AG04450 (cell line): ENCODE measurements around the gene IRF2. TPM values are rescaled to one million over a fixed set of nuclear protein-coding genes. Genes with fewer than 3 reads are reported as not detected.

Experiments
- CTCF ChIA-PET: fragments of 300-600, 350-600 bp; formaldehyde crosslinking; extraction: SDS; loops from one replicate; lab custom pipeline; 2022; ENCODE audit warnings: antibody characterized with exemption, inconsistent platforms; lab: Charles Lee
- POLR2A ChIA-PET: fragments of 350-600 bp; formaldehyde crosslinking; extraction: SDS; loops from one replicate; lab custom pipeline; 2021; ENCODE audit warnings: antibody characterized with exemption, inconsistent platforms; lab: Yijun Ruan, JAX
- DNase-seq: peaks from one replicate; pipeline ENCODE4 v3.0.0-alpha.2; 2011; ENCODE audit warnings: low read depth, low spot score
- H3K27ac ChIP-seq: one replicate; pipeline ENCODE4 v1.5.1; 2012; ENCODE audit warnings: low read depth, low read length, control low read depth
- H3K27me3 ChIP-seq: one replicate; pipeline ENCODE4 v1.6.0; 2012; ENCODE audit warnings: low read length; ENCODE audit not compliant: control insufficient read depth, insufficient read depth
- H3K4me3 ChIP-seq: 2 replicates; pipeline ENCODE4 v1.5.1; 2011; ENCODE audit warnings: mild to moderate bottlenecking, low read depth, low read length, control low read depth
- H3K9me3 ChIP-seq: 2 replicates; pipeline ENCODE4 v1.5.1; 2012; ENCODE audit warnings: low read length; ENCODE audit not compliant: control insufficient read depth, insufficient read depth
- polyA plus RNA-seq: library from polyadenylated mRNA; depleted of rRNA; stranded (reverse); fragments of >200 nt; gene quantifications from 2 replicates; pipeline ENCODE4 v1.2.3, GENCODE V29; 2011
- TF ChIP-seq, protein P1 (sequence below): IDR thresholded peaks from 2 replicates; pipeline ENCODE4 v1.5.1; 2011; ENCODE audit warnings: low read depth, low read length, control low read depth, inconsistent platforms

Gene IRF2
- polyA plus RNA-seq, 1 experiment: 39.2 TPM

DNA sequence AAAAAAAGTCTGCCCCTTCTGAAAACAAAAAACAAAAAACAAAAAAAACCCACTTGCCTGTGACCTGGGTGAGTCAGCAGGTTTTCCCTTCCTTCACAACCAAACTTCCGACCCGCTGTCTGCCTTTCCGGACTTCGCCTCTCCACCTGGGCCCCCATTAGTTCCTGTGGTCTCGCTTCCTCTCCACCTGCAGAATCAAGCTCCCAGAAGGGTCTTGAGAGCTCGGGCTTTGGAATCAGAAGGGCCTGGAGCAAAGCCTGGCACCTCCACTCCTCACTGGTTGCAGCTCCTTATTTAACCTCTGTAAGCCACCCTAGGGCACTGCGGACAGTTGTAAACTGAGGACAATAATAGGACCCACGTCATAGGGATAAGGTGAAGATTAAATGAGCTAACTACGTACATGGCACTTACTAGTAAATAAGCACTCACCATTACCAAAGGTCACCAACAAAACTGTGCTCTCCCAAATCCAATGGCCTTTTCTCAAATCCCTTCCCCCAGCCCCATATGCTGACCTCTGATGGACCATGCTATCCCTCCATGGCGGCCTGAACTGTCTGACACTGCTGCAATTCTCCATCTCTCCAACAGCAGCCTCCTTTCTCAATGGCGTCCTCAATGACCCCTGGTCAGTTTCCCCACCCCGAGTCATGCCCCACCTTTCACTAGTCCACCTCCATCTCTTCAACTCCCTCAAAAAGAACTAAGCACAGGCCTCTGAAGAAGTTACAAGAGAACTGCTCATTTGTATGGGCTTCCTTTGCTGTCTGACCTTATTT, 64.2 kb downstream of the IRF2 start:
- no peaks in the 10 kb centered on the region; the same call in 1 of the 2 replicates for H3K9me3 ChIP-seq
- POLR2A ChIA-PET: no interaction called here
- CTCF ChIA-PET: interaction anchor here (1.0 kb wide), 1 partner anchor 146 kb away, joined by 3 read pairs; no protein-coding TSS in a partner anchor
- no peaks in the 10 kb centered on the region for H3K27me3 ChIP-seq
- H3K4me3 ChIP-seq: no peak overlapping the region
- TF ChIP-seq, protein P1, sequence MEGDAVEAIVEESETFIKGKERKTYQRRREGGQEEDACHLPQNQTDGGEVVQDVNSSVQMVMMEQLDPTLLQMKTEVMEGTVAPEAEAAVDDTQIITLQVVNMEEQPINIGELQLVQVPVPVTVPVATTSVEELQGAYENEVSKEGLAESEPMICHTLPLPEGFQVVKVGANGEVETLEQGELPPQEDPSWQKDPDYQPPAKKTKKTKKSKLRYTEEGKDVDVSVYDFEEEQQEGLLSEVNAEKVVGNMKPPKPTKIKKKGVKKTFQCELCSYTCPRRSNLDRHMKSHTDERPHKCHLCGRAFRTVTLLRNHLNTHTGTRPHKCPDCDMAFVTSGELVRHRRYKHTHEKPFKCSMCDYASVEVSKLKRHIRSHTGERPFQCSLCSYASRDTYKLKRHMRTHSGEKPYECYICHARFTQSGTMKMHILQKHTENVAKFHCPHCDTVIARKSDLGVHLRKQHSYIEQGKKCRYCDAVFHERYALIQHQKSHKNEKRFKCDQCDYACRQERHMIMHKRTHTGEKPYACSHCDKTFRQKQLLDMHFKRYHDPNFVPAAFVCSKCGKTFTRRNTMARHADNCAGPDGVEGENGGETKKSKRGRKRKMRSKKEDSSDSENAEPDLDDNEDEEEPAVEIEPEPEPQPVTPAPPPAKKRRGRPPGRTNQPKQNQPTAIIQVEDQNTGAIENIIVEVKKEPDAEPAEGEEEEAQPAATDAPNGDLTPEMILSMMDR: no peak
- no peak for DNase-seq
- no peak overlapping the region for H3K27ac ChIP-seq

DNA sequence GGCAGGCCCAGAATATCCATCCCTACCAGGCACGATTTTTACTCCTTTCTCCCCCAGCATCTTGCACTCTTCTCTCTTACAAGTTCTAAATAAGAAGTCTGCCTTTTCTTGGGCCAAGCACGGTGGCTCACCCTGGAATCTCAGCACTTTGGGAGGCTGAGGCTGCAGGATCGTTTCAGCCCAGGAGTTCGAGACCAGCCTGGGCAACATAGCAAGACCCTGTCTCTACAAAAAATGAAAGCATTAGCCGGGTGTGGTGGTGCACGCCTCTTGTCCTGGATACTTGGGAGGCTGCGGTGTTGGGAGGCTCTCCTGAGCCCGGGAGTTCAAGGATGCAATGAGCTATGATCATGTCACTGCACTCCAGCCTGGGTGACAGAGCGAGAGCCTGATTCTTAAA, 64.8 kb downstream of the IRF2 start:
- CTCF ChIA-PET: no interaction called here
- POLR2A ChIA-PET: interaction anchor here (1.4 kb wide), 1 partner anchor 26 kb away, joined by 3 read pairs; no protein-coding TSS in a partner anchor
- H3K4me3 ChIP-seq: no peak overlapping the region
- no peaks in the 10 kb centered on the region; the same call in 1 of the 2 replicates for H3K9me3 ChIP-seq
- TF ChIP-seq, protein P1: no peak
- no peak overlapping the region for H3K27ac ChIP-seq
- DNase-seq: no peak
- H3K27me3 ChIP-seq: no peaks in the 10 kb centered on the region

DNA sequence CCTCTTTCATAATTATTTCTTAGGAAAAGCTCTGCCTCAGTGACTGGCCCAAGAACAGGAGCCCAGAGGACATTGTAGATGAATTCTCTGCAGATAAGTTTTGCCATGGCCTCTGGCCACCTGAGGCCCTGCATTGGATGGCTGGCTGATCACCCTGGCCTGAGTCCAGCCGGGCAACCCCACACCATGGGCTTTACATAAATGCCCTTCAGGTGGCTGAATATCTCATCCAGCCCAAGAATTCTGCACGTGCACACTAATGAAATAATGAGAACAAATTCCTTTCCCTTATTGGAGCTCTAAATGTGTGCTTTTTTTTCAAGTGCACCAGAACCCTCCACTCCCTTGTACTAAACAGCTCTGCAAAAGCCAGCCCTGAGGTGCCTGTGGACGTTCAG, 65.7 kb downstream of the IRF2 start:
- DNase-seq: no peak
- Histone ChIP-seq H3K27ac (peak overlapping the region; percentile 70), H3K4me3 (no peak overlapping the region), H3K27me3 (no peaks in the 10 kb centered on the region), H3K9me3 (no peaks in the 10 kb centered on the region; the same call in 1 of the 2 replicates)
- CTCF ChIA-PET: no interaction called here
- TF ChIP-seq, protein P1: no peak
- POLR2A ChIA-PET: interaction anchor here (1.4 kb wide), 1 partner anchor 25 kb away, joined by 3 read pairs; no protein-coding TSS in a partner anchor

GRCh38 chr4:184408021-184408683, 66.2 kb downstream of the IRF2 start:
- CTCF ChIA-PET: no interaction called here
- no peaks in the 10 kb centered on the region for H3K27me3 ChIP-seq
- H3K4me3 ChIP-seq: no peak overlapping the region
- TF ChIP-seq, protein P1: no peak
- DNase-seq: peak; percentile 59
- no peaks in the 10 kb centered on the region; the same call in 1 of the 2 replicates for H3K9me3 ChIP-seq
- POLR2A ChIA-PET: interaction anchor here (1.4 kb wide), 1 partner anchor 25 kb away, joined by 3 read pairs; no protein-coding TSS in a partner anchor
- H3K27ac ChIP-seq: peak overlapping the region; percentile 83
